HG03460 (cell line): ENCODE results near the gene KRT14.

ENCODE experiments used
- ATAC-seq: cut with Tn5 transposase; IDR thresholded peaks from one replicate; pipeline ENCODE4 v1.9.1; 2021; ENCODE audit not compliant: unreplicated experiment

The KRT14 gene

DNA sequence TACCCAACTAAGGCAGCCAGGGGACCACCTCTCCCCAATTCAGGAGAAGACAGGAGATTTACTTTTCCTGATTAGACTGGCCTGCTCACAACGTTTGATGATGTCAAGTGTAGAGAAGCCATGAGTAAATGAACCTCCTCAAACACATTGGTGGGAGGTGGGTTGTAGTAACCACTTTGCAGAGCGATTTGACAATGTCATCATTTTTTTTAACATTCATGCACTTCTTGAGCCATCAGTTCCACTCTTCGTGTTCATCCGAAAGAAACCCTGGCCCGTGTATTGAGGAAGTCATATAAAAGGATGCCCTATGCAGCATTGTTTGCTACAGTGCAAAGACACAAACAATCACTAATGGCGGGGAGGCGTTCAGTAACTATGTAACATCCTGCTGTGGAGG is 53.1 kb downstream of the KRT14 start:
- ATAC-seq = no peak

DNA sequence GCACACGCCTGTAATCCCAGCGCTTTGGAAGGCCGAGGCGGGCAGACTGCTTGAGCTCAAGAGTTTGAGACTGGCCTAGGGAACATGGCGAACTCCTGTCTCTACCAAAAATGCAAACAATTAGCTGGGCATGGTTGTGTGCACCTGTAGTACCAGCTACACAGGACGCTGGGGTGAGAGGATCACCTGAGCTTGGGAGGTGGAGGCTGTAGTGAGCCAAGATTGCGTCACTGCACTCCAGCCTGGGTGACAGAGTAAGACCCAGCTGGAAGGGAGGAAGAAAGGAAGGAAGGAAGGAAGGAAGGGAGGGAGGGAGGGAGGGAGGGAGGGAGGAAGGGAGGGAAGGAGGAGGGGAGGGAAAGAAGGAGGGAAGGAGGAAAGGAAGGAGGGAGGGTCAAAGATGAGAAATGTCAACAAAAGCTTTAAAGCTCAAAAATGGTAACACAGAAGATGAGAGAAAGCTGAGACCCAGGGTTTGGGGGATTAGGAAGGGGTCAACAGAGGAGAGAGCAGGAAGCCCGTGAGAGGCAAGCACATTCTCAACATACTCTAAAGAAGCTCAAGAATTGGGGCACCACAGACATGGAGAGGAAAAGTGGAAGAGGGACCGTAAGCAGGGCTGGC is 53.6 kb downstream of the KRT14 start:
- ATAC-seq = no peak
